ENCODE measurements around the gene OLFM1. TPM values are rescaled to one million over a fixed set of nuclear protein-coding genes. Genes with fewer than 3 reads are reported as not detected.

The OLFM1 gene
- polyA plus RNA-seq, 1 donor (not counting 4 experiments of a cell fraction or from before 2014, with no cell fraction given), result 0.25 TPM

DNA sequence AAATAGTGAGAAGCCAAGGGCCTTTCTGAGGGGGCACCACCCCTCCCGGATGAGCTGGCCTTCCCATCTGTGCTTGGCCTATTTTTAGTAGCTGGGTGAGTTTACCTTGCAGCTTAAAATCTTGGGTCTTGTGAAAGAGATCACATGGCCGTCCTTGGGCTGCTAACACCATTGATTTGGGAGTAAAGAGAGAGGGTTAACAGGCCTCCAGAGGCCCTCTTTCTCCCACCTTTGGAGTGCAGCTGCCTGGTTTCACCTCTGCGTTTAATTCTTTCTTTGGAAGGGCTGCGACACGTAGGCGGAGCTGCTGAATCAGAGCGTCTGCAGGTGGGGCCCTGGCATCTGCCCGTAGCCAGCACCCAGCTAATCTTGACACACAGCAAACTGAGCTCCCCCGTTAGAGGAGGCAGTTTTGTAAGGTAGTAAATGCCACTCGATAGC is 12.8 kb downstream of the OLFM1 start:
- dilution Hi-C loops (cut with MboI; ENCODE audit: extremely low pct_ligation_motif_present, low sequenced_read_pairs), result no loop called here
- no peak for FAIRE-seq
- TF ChIP-seq CTCF (optimal IDR thresholded peaks at IDR 0.05 in 1 of 3, IDR thresholded peaks at IDR 0.05 in 1 of 3, conservative IDR thresholded peaks at IDR 0.05 in 1 of 3; ENCODE audit: extremely low read depth in 1 of 3, insufficient read depth in 2 of 3, low read length in 3 of 3), result no peak
- no peak for TF ChIP-seq EZH2 (IDR thresholded peaks at IDR 0.05; ENCODE audit: low read length)
- no peak overlapping the region for H3K27ac ChIP-seq (ENCODE audit: control insufficient read depth, insufficient read depth, low read length)
- no peak overlapping the region for H3K4me2 ChIP-seq (ENCODE audit: control insufficient read depth, extremely low read depth, insufficient read depth, low read depth, low read length)
- H3K79me2 ChIP-seq (ENCODE audit: control insufficient read depth, insufficient read depth, low read length), result no peaks in the 10 kb centered on the region
- H3K9me3 ChIP-seq (ENCODE audit: control insufficient read depth, low read depth, low read length), result no peaks in the 10 kb centered on the region
- DNase-seq (ENCODE audit: low read depth, low spot score), result no peak
- no peaks in the 10 kb centered on the region for H3K36me3 ChIP-seq (ENCODE audit: control insufficient read depth in 2 of 2, extremely low read depth in 1 of 2, insufficient read depth in 2 of 2, low read length in 2 of 2)
- peaks cover 10% of the 10 kb centered on the region for H3K27me3 ChIP-seq (ENCODE audit: control insufficient read depth, extremely low read depth, insufficient read depth, low read length)
- no peak overlapping the region for H2AFZ ChIP-seq (ENCODE audit: control insufficient read depth, low read length)
- no peak overlapping the region for H3K9ac ChIP-seq (ENCODE audit: control insufficient read depth, extremely low read depth, insufficient read depth, low read length)
- H3K4me3 ChIP-seq (ENCODE audit: control insufficient read depth in 2 of 3, extremely low read depth in 1 of 3, insufficient read depth in 2 of 3, low read depth in 1 of 3, low read length in 3 of 3), result no peak overlapping the region
- H3K4me1 ChIP-seq (ENCODE audit: control insufficient read depth, extremely low read depth, insufficient read depth, low read length), result no peaks in the 10 kb centered on the region
- H4K20me1 ChIP-seq (ENCODE audit: control insufficient read depth, extremely low read depth, insufficient read depth, low read length), result no peaks in the 10 kb centered on the region
- no peaks in the 10 kb centered on the region for H3K9me1 ChIP-seq (ENCODE audit: control insufficient read depth, extremely low read depth, insufficient read depth, low read length)

DNA sequence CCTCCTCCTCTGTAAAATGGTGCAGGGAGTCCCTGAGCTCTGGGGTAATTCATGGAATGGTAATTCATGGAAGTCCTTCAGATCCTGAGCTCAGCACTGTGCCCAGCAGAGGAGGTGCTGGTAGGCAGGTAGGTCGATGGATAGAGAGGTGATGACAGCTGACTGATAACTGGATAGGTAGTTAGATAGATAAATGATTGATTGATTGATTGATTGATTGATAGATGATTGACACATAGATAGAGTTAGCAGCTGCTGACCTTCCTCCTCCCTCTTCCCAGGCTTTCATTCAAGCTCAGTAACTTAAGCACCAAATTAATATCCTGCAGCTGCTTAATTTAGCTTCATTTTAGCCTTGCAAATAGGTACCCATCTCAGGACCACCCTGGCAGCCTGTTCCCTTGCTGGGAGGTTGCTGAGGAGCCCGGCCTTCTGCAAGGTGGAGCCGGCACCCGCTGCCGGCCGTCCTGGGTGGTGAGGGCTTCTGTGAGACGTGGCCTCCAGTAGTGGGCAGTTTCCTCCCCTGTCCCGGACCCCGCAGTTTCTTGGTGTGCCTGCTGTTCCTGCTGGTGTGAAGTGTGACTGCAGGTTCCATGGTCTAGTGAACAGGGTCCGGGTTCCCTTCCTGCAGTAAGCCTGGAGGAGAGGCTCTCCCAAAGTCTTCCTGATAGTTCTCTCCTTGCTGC is 13.4 kb downstream of the OLFM1 start:
- H3K79me2 ChIP-seq (ENCODE audit: control insufficient read depth, insufficient read depth, low read length), result no peaks in the 10 kb centered on the region
- no peaks in the 10 kb centered on the region for H3K36me3 ChIP-seq (ENCODE audit: control insufficient read depth in 2 of 2, extremely low read depth in 1 of 2, insufficient read depth in 2 of 2, low read length in 2 of 2)
- H3K9me3 ChIP-seq (ENCODE audit: control insufficient read depth, low read depth, low read length), result no peaks in the 10 kb centered on the region
- H3K27ac ChIP-seq (ENCODE audit: control insufficient read depth, insufficient read depth, low read length), result no peak overlapping the region
- no peaks in the 10 kb centered on the region for H3K9me1 ChIP-seq (ENCODE audit: control insufficient read depth, extremely low read depth, insufficient read depth, low read length)
- H2AFZ ChIP-seq (ENCODE audit: control insufficient read depth, low read length), result no peak overlapping the region
- H3K4me3 ChIP-seq (ENCODE audit: control insufficient read depth in 2 of 3, extremely low read depth in 1 of 3, insufficient read depth in 2 of 3, low read depth in 1 of 3, low read length in 3 of 3), result no peak overlapping the region
- DNase-seq (ENCODE audit: low read depth, low spot score) (no peak), FAIRE-seq (no peak)
- H4K20me1 ChIP-seq (ENCODE audit: control insufficient read depth, extremely low read depth, insufficient read depth, low read length), result no peaks in the 10 kb centered on the region
- H3K27me3 ChIP-seq (ENCODE audit: control insufficient read depth, extremely low read depth, insufficient read depth, low read length), result peaks cover 10% of the 10 kb centered on the region
- no peaks in the 10 kb centered on the region for H3K4me1 ChIP-seq (ENCODE audit: control insufficient read depth, extremely low read depth, insufficient read depth, low read length)
- no peak overlapping the region for H3K4me2 ChIP-seq (ENCODE audit: control insufficient read depth, extremely low read depth, insufficient read depth, low read depth, low read length)
- TF ChIP-seq EZH2 (IDR thresholded peaks at IDR 0.05; ENCODE audit: low read length), result no peak
- no peak overlapping the region for H3K9ac ChIP-seq (ENCODE audit: control insufficient read depth, extremely low read depth, insufficient read depth, low read length)
- dilution Hi-C loops (cut with MboI; ENCODE audit: extremely low pct_ligation_motif_present, low sequenced_read_pairs), result no loop called here

DNA sequence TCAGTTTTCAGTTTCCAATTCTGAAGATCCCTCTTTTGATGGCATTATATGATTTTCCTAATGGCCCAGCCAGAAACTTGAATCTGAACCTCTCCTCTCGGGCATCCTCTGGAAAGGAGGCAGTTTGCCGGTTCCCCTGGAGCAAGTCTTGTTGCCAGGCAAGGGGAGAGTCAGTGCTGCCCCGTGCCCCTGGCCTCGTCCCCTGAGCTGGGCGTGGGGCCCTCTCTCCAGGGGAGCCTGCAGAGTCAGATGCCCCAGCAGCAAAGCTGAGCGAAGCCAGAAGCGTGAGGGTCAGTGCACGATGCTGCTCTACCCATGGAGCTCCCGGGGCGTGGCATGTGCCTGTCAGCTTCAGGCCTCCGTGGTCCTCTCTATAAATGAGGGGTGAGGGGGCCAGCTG is 14.0 kb downstream of the OLFM1 start:
- no peak overlapping the region for H3K4me2 ChIP-seq (ENCODE audit: control insufficient read depth, extremely low read depth, insufficient read depth, low read depth, low read length)
- H3K9ac ChIP-seq (ENCODE audit: control insufficient read depth, extremely low read depth, insufficient read depth, low read length), result no peak overlapping the region
- H3K27ac ChIP-seq (ENCODE audit: control insufficient read depth, insufficient read depth, low read length), result no peak overlapping the region
- no peaks in the 10 kb centered on the region for H4K20me1 ChIP-seq (ENCODE audit: control insufficient read depth, extremely low read depth, insufficient read depth, low read length)
- H3K27me3 ChIP-seq (ENCODE audit: control insufficient read depth, extremely low read depth, insufficient read depth, low read length), result peaks cover 10% of the 10 kb centered on the region
- H3K79me2 ChIP-seq (ENCODE audit: control insufficient read depth, insufficient read depth, low read length), result no peaks in the 10 kb centered on the region
- H3K9me3 ChIP-seq (ENCODE audit: control insufficient read depth, low read depth, low read length), result no peaks in the 10 kb centered on the region
- TF ChIP-seq EZH2 (IDR thresholded peaks at IDR 0.05; ENCODE audit: low read length), result no peak
- no peak for TF ChIP-seq CTCF (optimal IDR thresholded peaks at IDR 0.05 in 1 of 3, IDR thresholded peaks at IDR 0.05 in 1 of 3, conservative IDR thresholded peaks at IDR 0.05 in 1 of 3; ENCODE audit: extremely low read depth in 1 of 3, insufficient read depth in 2 of 3, low read length in 3 of 3)
- H3K4me1 ChIP-seq (ENCODE audit: control insufficient read depth, extremely low read depth, insufficient read depth, low read length), result no peaks in the 10 kb centered on the region
- FAIRE-seq (no peak), DNase-seq (ENCODE audit: low read depth, low spot score) (no peak)
- H2AFZ ChIP-seq (ENCODE audit: control insufficient read depth, low read length), result no peak overlapping the region
- no peak overlapping the region for H3K4me3 ChIP-seq (ENCODE audit: control insufficient read depth in 2 of 3, extremely low read depth in 1 of 3, insufficient read depth in 2 of 3, low read depth in 1 of 3, low read length in 3 of 3)
- H3K9me1 ChIP-seq (ENCODE audit: control insufficient read depth, extremely low read depth, insufficient read depth, low read length), result no peaks in the 10 kb centered on the region
- dilution Hi-C loops (cut with MboI; ENCODE audit: extremely low pct_ligation_motif_present, low sequenced_read_pairs), result no loop called here
- H3K36me3 ChIP-seq (ENCODE audit: control insufficient read depth in 2 of 2, extremely low read depth in 1 of 2, insufficient read depth in 2 of 2, low read length in 2 of 2), result no peaks in the 10 kb centered on the region

Data from keratinocyte (primary cell).